Inflammatory macrophage treated with lipopolysaccharide for 4 hours (primary cell): ENCODE measurements around the gene CHD3.
A peak's percentile ranks its signal among the peaks of the same experiment; 100 is the strongest.
"Not testable (repeated sequence)": the region's sequence is repeated elsewhere in the genome, so short reads cannot be mapped to it uniquely, and the experiment has no call there.

Experiments used
- DNase-seq: peaks from one replicate; pipeline ENCODE4 v3.0.0-alpha.2; 2020

CHD3 gene

DNA sequence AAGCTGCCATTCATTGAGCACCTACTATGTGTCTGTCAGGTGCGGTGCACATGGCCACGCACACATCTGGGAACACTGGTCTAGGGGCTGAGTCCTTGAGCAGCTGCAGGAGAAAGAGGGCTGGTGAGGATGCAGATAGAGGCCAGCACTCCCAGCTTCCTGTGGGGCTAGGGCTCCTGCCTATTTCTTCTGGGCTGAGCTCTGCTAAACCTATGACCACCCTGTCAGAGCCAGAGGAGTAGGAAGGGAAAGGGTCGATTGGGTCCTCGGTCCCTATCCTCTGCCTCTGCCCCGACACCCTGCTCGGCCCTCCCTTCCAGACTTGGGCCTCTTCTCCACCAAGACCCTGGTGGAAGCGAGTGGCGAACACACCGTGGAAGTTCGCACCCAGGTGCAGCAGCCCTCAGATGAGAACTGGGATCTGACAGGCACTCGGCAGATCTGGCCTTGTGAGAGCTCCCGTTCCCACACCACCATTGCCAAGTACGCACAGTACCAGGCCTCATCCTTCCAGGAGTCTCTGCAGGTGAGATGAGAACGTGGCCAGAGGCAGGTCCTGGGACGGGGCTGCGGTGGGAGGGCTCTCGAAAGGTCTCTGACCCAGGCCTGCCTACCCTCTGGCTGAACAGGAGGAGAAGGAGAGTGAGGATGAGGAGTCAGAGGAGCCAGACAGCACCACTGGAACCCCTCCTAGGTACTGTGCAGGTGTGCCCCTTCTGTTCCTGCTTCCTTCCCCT lies 37.7 kb upstream of the CHD3 start:
- DNase-seq = no peak

DNA sequence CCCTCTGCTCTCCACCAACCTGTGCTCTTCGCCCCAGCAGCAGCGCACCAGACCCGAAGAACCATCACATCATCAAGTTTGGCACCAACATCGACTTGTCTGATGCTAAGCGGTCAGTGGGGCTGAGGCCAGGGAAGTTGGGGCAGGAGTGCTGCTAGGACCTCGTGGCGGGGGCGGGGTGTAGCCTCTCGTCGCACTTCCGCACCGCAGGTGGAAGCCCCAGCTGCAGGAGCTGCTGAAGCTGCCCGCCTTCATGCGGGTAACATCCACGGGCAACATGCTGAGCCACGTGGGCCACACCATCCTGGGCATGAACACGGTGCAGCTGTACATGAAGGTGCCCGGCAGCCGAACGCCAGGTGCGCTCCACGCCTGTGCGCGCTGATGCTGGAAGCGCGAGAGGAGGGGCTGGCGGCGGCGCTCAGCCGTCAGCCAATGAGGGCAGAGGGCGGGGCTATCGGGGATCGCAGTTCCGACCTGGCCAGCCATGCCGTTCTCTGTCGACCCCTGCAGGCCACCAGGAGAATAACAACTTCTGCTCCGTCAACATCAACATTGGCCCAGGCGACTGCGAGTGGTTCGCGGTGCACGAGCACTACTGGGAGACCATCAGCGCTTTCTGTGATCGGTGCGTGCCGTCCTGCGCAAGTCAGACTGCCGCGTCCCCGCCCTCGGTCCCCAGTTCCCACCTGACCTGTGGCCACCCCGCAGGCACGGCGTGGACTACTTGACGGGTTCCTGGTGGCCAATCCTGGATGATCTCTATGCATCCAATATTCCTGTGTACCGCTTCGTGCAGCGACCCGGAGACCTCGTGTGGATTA lies 36.9 kb upstream of the CHD3 start:
- DNase-seq = peak; percentile 83

DNA sequence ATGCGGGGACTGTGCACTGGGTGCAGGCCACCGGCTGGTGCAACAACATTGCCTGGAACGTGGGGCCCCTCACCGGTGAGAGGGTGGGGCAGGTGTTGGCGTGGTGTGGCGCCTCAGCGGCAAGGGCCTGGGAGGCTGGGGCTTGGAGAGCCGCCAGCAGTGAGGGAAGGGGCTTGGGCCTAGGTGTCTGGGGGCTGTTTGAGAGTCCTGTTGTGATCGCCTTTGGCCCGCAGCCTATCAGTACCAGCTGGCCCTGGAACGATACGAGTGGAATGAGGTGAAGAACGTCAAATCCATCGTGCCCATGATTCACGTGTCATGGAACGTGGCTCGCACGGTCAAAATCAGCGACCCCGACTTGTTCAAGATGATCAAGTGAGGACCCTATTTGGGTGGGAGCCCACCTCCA lies 36.3 kb upstream of the CHD3 start:
- DNase-seq = no peak

DNA sequence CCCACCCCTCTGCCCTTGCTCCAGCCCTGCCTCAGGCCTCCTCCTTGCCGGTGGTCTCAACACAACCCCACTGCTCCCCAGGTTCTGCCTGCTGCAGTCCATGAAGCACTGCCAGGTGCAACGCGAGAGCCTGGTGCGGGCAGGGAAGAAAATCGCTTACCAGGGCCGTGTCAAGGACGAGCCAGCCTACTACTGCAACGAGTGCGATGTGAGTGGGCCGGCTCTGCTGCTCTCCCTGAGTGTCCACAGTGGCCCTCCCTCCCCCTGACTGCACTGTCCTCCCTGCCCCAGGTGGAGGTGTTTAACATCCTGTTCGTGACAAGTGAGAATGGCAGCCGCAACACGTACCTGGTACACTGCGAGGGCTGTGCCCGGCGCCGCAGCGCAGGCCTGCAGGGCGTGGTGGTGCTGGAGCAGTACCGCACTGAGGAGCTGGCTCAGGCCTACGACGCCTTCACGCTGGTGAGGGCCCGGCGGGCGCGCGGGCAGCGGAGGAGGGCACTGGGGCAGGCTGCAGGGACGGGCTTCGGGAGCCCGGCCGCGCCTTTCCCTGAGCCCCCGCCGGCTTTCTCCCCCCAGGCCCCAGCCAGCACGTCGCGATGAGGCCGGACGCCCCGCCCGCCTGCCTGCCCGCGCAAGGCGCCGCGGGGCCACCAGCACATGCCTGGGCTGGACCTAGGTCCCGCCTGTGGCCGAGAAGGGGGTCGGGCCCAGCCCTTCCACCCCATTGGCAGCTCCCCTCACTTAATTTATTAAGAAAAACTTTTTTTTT lies 35.5 kb upstream of the CHD3 start:
- no peak for DNase-seq

DNA sequence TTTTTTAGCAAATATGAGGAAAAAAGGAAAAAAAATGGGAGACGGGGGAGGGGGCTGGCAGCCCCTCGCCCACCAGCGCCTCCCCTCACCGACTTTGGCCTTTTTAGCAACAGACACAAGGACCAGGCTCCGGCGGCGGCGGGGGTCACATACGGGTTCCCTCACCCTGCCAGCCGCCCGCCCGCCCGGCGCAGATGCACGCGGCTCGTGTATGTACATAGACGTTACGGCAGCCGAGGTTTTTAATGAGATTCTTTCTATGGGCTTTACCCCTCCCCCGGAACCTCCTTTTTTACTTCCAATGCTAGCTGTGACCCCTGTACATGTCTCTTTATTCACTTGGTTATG lies 34.9 kb upstream of the CHD3 start:
- no peak for DNase-seq

DNA sequence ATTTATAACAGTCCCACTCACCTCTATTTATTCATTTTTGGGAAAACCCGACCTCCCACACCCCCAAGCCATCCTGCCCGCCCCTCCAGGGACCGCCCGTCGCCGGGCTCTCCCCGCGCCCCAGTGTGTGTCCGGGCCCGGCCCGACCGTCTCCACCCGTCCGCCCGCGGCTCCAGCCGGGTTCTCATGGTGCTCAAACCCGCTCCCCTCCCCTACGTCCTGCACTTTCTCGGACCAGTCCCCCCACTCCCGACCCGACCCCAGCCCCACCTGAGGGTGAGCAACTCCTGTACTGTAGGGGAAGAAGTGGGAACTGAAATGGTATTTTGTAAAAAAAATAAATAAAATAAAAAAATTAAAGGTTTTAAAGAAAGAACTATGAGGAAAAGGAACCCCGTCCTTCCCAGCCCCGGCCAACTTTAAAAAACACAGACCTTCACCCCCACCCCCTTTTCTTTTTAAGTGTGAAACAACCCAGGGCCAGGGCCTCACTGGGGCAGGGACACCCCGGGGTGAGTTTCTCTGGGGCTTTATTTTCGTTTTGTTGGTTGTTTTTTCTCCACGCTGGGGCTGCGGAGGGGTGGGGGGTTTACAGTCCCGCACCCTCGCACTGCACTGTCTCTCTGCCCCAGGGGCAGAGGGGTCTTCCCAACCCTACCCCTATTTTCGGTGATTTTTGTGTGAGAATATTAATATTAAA lies 34.4 kb upstream of the CHD3 start:
- DNase-seq = no peak

DNA sequence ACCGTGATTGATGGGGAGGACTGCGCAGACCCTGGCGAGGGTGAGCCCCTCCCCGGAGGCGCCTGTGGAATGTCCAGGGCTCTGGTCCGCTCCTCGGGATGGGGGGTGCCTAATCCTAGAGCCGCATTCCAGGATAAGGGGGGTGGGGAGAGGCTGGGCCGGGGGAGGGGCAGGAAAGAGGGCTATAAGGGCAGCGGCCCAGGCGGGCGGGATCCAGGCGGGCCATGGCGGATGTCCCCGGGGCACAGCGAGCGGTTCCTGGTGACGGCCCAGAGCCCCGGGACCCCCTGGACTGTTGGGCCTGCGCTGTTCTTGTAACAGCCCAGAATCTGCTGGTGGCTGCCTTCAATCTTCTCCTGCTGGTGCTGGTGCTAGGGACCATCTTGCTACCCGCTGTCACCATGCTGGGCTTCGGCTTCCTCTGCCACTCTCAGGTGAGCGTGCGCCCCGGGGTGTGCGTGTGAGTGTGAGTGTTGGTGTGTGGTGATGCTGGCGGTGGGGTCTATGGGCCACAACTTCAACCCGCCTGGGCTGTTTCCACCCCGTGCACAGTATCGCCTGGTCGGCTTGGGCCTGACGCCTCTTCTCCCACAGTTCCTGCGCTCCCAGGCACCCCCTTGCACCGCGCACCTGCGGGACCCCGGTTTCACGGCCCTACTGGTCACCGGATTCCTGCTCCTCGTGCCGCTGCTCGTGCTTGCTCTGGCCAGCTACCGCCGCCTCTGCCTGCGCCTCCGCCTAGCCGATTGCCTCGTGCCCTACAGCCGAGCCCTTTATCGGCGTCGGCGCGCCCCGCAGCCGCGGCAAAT lies 33.5 kb upstream of the CHD3 start, which contains the start of gene TMEM88:
Gene TMEM88 (plus strand): TSS at position 216 of the 809 bp plus-strand sequence. CDS start 9 bp downstream, at position 225.
- DNase-seq = no peak

DNA sequence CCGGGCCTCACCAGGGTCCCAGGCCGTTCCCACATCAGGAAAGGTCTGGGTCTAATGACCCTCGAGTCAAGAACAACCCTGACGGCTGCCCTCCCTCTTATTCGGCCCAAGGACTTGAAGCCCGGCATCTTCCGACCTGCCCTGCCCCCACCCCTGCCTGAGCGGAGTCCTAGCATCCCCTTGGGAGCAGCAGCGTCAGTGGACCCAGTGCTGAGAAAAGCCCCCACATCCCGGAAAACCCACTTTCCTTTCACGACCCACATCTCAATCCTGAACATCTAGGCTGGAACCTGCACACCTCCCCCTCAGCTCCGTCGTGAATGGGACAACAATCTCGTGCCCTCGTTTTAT lies 33.0 kb upstream of the CHD3 start:
- DNase-seq = no peak

DNA sequence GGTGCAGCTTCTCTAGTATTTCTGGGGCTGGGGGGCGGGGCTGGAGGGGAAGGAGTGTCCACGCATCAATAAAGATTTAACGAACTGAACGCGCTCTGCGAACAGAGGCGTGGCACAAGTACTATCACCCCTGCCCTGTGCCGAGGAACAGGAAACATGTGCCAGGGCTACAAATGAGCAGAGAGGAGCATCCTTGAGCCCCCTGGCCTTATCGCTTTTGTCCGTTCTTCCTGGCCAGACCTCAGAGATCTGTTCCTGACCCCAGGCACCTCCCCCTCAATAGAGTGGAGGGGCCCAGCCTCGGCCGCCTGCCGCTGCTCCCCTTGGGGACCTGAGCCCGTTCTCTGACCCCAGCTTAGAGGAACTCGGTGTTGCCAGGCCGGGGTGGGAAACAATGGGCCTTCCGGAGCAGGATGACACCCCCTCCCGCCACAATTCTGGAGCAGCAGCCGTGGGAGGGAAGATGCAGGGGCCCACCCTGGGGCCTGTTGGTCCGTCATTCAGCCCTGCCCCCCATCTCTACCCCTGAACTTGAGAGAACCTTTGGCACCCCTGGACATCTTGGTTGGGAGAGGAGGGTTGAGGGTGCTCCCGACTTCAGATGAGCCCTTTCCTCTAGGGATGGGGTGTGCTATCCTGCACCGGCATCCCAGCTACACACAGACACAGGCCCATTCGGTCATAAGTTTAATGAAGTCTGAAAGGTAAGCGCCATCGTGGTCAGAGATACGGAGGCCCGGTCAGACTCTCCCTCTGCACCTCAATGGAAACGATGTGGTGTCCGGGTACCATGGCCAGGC lies 32.4 kb upstream of the CHD3 start:
- peak; percentile 36 for DNase-seq

DNA sequence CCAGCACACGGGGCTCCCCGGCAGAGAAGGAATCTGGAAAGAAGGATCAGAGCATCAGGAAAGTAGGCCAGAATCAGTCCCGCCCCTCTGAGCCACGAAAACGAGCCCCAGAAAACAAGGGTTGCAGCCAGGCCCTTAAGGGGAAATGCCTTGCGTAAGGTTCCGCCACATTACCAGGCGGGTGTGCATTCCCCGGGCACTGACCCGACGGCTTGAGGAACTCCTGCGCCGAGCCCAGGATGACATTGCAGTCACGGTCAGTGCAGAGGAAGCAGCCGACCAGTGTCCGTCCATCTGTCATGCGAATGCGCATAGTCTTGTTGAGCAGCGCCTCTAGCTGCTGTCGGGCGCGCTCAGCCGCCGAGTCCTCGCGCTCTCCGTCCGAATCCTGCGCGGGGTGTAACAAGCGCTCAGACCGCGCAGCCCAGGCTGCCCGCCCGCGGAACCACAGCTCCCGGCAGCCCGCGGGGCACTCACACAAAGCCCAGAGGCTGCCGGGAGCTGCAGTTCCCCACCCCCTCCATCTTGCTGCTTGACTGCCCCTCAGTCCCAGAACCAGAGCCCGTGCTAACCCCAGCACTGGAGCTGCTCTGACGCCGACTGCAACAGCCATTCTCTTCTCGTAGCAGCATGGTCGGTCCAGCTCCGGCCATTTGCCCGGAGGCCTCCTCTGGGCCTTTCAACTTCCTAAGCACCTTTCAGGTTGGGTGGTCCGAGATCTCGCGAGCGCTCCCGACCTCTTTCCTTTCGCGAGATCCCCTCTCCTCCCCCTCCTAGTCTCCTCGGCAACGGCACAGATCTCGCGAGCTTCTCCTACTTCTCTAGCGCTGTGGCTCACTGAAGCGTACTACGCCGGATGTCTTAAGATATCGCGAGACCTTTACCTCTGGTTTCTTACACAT lies 31.5 kb upstream of the CHD3 start, which contains the start of gene NAA38:
Gene NAA38 (minus strand): TSS at position 749 of the 902 bp plus-strand sequence. CDS start 96 bp downstream, at position 653.
- DNase-seq = peak; percentile 97

DNA sequence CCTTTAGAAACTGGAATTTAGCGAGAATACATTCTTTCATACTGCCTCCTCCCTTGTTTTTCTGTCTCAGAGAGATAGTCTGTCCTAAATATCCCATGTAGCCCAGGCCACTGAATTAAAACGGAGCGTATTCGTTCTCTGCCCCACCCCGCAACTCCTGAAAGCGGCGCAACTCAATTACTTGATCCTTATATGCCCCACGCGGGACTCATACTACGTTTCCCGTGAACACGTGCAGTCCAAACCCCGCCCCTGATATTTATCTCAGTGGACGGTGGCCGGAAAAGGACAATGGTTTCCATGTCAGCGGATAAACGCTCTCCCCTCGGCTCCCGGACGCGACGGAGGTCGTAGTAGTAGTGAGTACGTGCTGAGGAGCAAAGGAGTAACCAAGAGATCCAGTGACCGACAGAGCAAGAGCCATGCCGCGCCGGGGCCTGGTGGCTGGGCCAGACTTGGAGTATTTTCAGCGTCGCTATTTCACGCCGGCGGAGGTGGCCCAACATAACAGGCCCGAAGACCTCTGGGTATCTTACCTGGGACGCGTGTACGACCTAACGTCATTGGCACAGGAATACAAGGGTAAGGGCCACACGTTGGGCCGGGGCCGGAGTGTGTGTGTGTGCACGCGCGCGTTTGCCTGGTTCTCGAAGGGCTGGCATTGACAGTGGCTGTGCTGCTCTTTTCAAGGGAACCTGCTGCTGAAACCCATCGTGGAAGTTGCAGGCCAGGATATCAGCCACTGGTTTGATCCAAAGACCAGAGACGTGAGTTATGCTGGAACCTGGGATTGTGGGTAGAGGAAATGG lies 30.7 kb upstream of the CHD3 start, which contains the start of gene CYB5D1:
Gene CYB5D1 (plus strand): TSS at position 291 of the 809 bp plus-strand sequence. CDS start 132 bp downstream, at position 423.
- DNase-seq = peak; percentile 88

DNA sequence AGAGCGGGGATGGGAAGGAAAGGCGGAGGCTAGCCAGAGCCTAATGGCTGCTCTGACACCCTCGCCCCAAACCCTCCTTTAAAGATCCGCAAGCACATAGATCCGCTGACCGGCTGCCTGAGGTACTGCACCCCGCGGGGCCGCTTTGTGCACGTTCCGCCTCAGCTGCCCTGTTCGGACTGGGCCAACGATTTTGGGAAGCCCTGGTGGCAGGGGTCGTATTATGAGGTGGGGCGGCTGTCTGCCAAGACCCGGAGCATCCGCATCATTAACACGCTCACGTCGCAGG lies 30.1 kb upstream of the CHD3 start:
- peak; percentile 43 for DNase-seq

DNA sequence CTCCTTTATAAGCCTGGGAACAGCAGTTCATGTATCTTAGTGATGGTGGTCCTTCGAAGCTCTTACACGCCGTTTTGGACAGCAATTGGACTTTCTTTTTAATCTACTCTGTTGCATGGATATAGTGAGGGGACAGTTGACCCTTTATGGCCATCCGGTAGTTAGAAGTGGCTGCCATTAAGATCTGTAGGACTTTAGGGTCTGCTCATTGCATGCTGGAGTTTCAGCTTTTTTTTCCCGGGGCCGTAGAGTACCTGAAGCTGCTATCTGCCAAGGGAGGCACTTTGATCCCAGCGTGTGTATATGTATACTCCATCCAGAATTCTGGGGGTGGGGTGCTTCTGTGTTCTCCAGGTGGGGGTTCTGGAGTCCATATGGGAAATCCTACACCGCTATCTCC lies 29.6 kb upstream of the CHD3 start:
- no peak for DNase-seq

DNA sequence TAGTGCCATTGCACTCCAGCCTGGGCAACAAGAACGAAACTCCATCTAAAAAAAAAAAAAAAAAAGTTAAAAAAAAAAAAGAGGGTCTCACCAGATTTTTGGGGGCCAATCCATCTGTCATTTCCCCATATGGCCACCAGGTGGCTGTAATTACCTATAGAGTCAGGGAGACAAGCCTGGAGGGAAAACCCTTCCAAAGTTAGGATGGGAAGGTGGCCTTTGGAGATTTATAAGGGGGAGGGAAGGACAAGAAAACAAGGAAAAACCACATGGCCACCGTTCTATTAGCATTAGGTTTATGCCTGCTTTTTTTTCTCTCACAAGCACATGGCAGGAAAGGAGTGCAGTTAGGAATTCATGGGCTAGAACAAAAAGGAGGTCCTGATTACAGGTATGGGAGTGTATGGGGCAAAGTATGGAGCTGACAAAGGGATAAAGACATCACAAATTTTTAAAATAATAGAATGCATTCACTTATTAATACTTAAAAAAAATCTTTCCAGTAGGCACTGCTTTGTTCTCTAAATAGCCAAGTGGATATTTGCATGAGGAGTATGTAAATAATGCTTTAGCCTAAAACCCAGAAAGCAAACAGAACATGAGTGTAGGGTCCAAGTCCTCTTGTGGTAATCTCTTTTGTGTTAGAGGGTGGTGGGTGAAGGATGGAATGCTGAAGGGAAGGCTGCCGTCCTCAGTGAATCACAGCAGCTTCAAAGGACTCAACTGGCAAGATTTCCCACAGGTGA lies 25.7 kb upstream of the CHD3 start:
- no peak for DNase-seq

DNA sequence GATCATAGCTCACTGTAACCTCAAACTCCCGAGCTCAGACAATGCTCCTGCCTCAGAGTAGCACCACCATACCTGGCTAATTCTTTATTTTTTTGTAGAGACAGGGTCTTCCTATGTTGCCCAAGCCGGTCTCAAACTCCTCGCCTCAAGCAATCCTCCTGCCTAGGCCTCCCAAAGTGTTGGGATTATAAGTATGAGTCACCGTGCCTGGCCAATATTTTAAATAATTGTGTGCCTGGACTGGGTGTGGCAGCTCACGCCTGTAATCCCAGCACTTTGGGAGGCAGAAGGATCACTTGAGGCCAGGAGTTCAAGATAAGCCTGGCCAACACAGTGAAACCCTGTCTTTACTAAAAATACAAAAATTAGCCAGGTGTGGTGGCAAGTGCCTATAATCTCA lies 24.2 kb upstream of the CHD3 start:
- not testable (repeated sequence) for DNase-seq

DNA sequence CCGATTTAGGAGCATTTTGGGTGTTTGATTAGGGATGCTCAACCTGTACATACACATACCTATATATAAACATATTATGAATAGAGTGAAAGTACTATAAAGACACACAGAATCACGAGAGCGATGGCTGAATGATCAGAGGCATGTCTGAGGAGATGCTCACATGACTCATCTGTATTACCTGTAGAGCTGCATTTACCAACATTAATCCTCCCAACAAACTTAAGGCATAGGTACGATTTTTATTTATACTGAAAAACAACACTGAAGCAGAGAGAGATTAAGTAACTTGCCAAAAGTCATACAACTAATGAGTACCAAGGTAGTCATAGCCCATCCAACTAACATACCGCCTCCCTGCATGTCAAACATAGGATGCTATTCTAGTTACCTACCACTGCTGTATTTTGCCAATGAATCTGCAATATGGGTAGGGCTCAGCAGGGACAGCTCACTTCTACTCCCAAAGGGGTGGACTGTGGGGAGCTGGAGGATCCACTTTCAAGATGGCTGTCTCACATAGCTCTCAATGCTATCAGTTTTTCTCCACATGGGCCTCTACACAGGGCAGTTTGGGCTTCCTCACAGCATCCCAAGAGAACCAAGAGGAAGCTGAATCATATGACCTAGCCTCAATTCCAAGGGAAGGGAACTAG lies 23.5 kb upstream of the CHD3 start:
- DNase-seq = no peak

DNA sequence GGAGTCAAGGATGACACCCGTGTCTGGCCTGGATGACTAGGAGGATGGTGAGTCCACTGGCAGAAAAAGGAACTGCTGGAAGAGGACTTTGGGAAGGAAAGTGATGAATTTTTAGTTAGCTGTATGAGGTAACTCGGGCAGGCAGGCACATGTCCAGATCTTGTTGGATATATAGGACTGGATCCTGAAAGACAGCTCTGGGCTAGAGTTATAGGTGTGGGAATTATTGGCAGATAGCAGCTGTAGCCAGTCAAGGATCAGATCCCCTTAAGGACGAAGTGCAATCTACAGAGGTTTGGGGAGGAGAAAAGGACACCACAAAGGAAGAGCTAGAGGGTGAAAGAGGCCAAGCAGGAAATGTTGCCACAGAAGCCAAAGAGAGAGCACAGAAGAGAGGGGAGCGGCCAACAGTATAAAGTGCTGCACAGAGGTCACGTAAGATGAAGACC lies 20.7 kb upstream of the CHD3 start:
- DNase-seq = peak; percentile 44

DNA sequence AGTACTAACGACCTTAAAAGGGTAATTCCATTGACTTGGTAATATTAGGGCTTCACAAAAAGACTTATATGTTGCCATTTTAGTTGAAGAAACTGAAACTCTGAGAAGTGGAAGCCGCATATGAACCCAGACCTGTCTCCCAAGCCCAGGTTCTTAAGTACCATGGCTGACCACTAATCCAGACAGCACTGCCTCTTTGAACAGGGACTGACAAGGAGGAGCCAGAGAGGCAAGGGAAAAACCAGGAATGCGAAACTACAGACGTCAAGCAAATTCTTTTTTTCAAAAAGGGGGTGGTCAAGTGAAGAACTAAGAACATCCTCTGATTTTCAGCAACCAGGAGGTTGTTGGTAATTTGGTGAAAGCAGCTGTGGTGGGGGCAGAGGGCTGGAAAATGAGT lies 15.5 kb upstream of the CHD3 start:
- DNase-seq = no peak
